ENCODE data around the gene DDX25. TPM values are rescaled to one million over a fixed set of nuclear protein-coding genes. Genes with fewer than 3 reads are reported as not detected.
A peak's percentile ranks its signal among the peaks of the same experiment; 100 is the strongest.

The DDX25 gene
- total RNA-seq, 2 donors from 2014 or later: not detected

- no peak for ATAC-seq
- no peaks in the 10 kb centered on the region for H3K36me3 Mint-ChIP-seq (ENCODE audit: low read depth)
- no peak overlapping the region for H3K4me3 Mint-ChIP-seq
- no peaks in the 10 kb centered on the region for H3K27me3 Mint-ChIP-seq
- no peak overlapping the region for H3K27ac Mint-ChIP-seq
- no peaks in the 10 kb centered on the region for H3K9me3 ChIP-seq (ENCODE audit: control insufficient read depth, low read length, poor library complexity, severe bottlenecking)
- no peaks in the 10 kb centered on the region for H3K4me1 Mint-ChIP-seq
- DNase-seq: no peak
These were observed 63.2 kb downstream of the DDX25 start for GRCh38 chr11:125967515-125967914.

GRCh38 chr11:125968354-125968753, 64.0 kb downstream of the DDX25 start:
- DNase-seq: no peak
- H3K4me3 Mint-ChIP-seq: no peak overlapping the region
- no peaks in the 10 kb centered on the region for H3K9me3 ChIP-seq (ENCODE audit: control insufficient read depth, low read length, poor library complexity, severe bottlenecking)
- no peaks in the 10 kb centered on the region for H3K27me3 Mint-ChIP-seq
- peaks cover 3% of the 10 kb centered on the region for H3K36me3 Mint-ChIP-seq (ENCODE audit: low read depth)
- ATAC-seq: no peak
- no peaks in the 10 kb centered on the region for H3K4me1 Mint-ChIP-seq
- peak overlapping the region; percentile 66 for H3K27ac Mint-ChIP-seq

GRCh38 chr11:125971618-125972017, 67.3 kb downstream of the DDX25 start:
- DNase-seq: no peak
- H3K36me3 Mint-ChIP-seq (ENCODE audit: low read depth): peaks cover 3% of the 10 kb centered on the region
- H3K4me3 Mint-ChIP-seq: no peak overlapping the region
- no peak overlapping the region for H3K27ac Mint-ChIP-seq
- no peaks in the 10 kb centered on the region for H3K27me3 Mint-ChIP-seq
- H3K9me3 ChIP-seq (ENCODE audit: control insufficient read depth, low read length, poor library complexity, severe bottlenecking): no peaks in the 10 kb centered on the region
- H3K4me1 Mint-ChIP-seq: no peaks in the 10 kb centered on the region
- no peak for ATAC-seq

GRCh38 chr11:125974284-125974683, 70.0 kb downstream of the DDX25 start:
- peaks cover 3% of the 10 kb centered on the region for H3K36me3 Mint-ChIP-seq (ENCODE audit: low read depth)
- no peak overlapping the region for H3K27ac Mint-ChIP-seq
- H3K9me3 ChIP-seq (ENCODE audit: control insufficient read depth, low read length, poor library complexity, severe bottlenecking): no peaks in the 10 kb centered on the region
- DNase-seq (no peak), ATAC-seq (no peak)
- no peaks in the 10 kb centered on the region for H3K27me3 Mint-ChIP-seq
- H3K4me1 Mint-ChIP-seq: no peaks in the 10 kb centered on the region
- no peak overlapping the region for H3K4me3 Mint-ChIP-seq

GRCh38 chr11:125975634-125976033, 71.3 kb downstream of the DDX25 start:
- peaks cover 3% of the 10 kb centered on the region for H3K36me3 Mint-ChIP-seq (ENCODE audit: low read depth)
- no peak for ATAC-seq
- no peak overlapping the region for H3K27ac Mint-ChIP-seq
- no peak overlapping the region for H3K4me3 Mint-ChIP-seq
- no peaks in the 10 kb centered on the region for H3K9me3 ChIP-seq (ENCODE audit: control insufficient read depth, low read length, poor library complexity, severe bottlenecking)
- no peaks in the 10 kb centered on the region for H3K27me3 Mint-ChIP-seq
- H3K4me1 Mint-ChIP-seq: no peaks in the 10 kb centered on the region
- no peak for DNase-seq

- DNase-seq (no peak), ATAC-seq (no peak)
- Mint-ChIP-seq H3K4me1 (no peaks in the 10 kb centered on the region), H3K36me3 (ENCODE audit: low read depth) (peaks cover 3% of the 10 kb centered on the region), H3K27ac (no peak overlapping the region), H3K27me3 (no peaks in the 10 kb centered on the region), H3K4me3 (no peak overlapping the region)
- H3K9me3 ChIP-seq (ENCODE audit: control insufficient read depth, low read length, poor library complexity, severe bottlenecking): no peaks in the 10 kb centered on the region
These were observed 71.8 kb downstream of the DDX25 start for GRCh38 chr11:125976156-125976555.

GRCh38 chr11:125977333-125977732, 73.0 kb downstream of the DDX25 start:
- no peak for ATAC-seq
- DNase-seq: no peak
- no peak overlapping the region for H3K27ac Mint-ChIP-seq
- H3K4me3 Mint-ChIP-seq: no peak overlapping the region
- H3K9me3 ChIP-seq (ENCODE audit: control insufficient read depth, low read length, poor library complexity, severe bottlenecking): no peaks in the 10 kb centered on the region
- no peaks in the 10 kb centered on the region for H3K4me1 Mint-ChIP-seq
- H3K27me3 Mint-ChIP-seq: no peaks in the 10 kb centered on the region
- peaks cover 3% of the 10 kb centered on the region for H3K36me3 Mint-ChIP-seq (ENCODE audit: low read depth)

- ATAC-seq: no peak
- H3K4me1 Mint-ChIP-seq: no peaks in the 10 kb centered on the region
- no peaks in the 10 kb centered on the region for H3K27me3 Mint-ChIP-seq
- no peak overlapping the region for H3K27ac Mint-ChIP-seq
- no peak overlapping the region for H3K4me3 Mint-ChIP-seq
- no peaks in the 10 kb centered on the region for H3K9me3 ChIP-seq (ENCODE audit: control insufficient read depth, low read length, poor library complexity, severe bottlenecking)
- DNase-seq: no peak
- H3K36me3 Mint-ChIP-seq (ENCODE audit: low read depth): peaks cover 4% of the 10 kb centered on the region
These were observed 73.9 kb downstream of the DDX25 start for GRCh38 chr11:125978181-125978716.

Other genes with a start within 250 kb of the DDX25 start
- gene ACRV1, start 223.7 kb upstream of the DDX25 start, total RNA-seq: not detected
- gene PATE1, start 158.2 kb upstream of the DDX25 start, total RNA-seq: not detected
- gene PATE2, start 125.7 kb upstream of the DDX25 start, total RNA-seq: not detected
- gene PATE3, start 116.4 kb upstream of the DDX25 start, total RNA-seq: not detected
- not detected for gene PATE4, start 71.2 kb upstream of the DDX25 start, total RNA-seq
- 1 to 10 TPM; 3.3 to 3.9 TPM for gene HYLS1, start 16.8 kb upstream of the DDX25 start, total RNA-seq
- 1 to 10 TPM; 3.5 to 4.1 TPM for gene PUS3, start 1.3 kb upstream of the DDX25 start, total RNA-seq
- gene VSIG10L2, start 41.5 kb downstream of the DDX25 start, total RNA-seq: not detected
- 1 to 10 TPM; 2.0 TPM for gene CDON, start 158.4 kb downstream of the DDX25 start, total RNA-seq